SK-N-SH (cell line): ENCODE results near the gene PDS5A. TPM values are rescaled to one million over a fixed set of nuclear protein-coding genes. Genes with fewer than 3 reads are reported as not detected.

ENCODE experiments used
- CTCF ChIA-PET: fragments of 300-600, 350-600 bp; formaldehyde crosslinking; extraction: SDS; loops from one replicate; lab custom pipeline; 2021; lab: Yijun Ruan, JAX
- POLR2A ChIA-PET: fragments of 350-600 bp; sonication (Branson Sonifier 250); formaldehyde crosslinking; extraction: SDS; loops from one replicate; lab custom pipeline; 2020; ENCODE audit warnings: antibody characterized with exemption, inconsistent platforms; lab: Yijun Ruan, JAX
- DNase-seq: peaks from one replicate; pipeline ENCODE4 v3.0.0; 2012
- H2AFZ ChIP-seq: fragments of 200-600 bp; sonication (generic); 2 replicates; pipeline ENCODE4 v1.8.1; 2016; ENCODE audit warnings: antibody characterized with exemption, mild to moderate bottlenecking, low read depth
- H3F3A ChIP-seq: fragments of 200-600 bp; sonication (generic); replicated peaks from 2 replicates; pipeline ENCODE3; 2016; ENCODE audit warnings: antibody characterized with exemption, mild to moderate bottlenecking; ENCODE audit not compliant: insufficient read depth
- H3K27ac ChIP-seq, 2 experiments: fragments of 200-500 bp in 1 of 2; fragments of 200-600 bp in 1 of 2; sonication (Bioruptor generic) in 1 of 2; sonication (generic), shearing (Covaris generic) in 1 of 2; 2 replicates each; pipeline versions ENCODE4 v1.5.1 to v1.6.1; 2014 to 2016; ENCODE audit warnings: low read depth in 2 of 2, inconsistent platforms in 1 of 2, low read length in 1 of 2, mild to moderate bottlenecking in 1 of 2, mixed read lengths in 1 of 2
- H3K27me3 ChIP-seq: fragments of 200-600 bp; sonication (generic), shearing (Covaris generic); 2 replicates; pipeline ENCODE4 v1.6.1; 2016; ENCODE audit warnings: mixed run types; ENCODE audit not compliant: insufficient read depth
- H3K36me3 ChIP-seq, 2 experiments: fragments of 200-500 bp in 1 of 2; fragments of 200-600 bp in 1 of 2; sonication (Bioruptor generic) in 1 of 2; sonication (generic) in 1 of 2; replicated peaks in 1 of 2; 2 replicates each; pipeline versions ENCODE3 to v1.5.1; 2014 to 2016; ENCODE audit warnings: low read length in 1 of 2, mild to moderate bottlenecking in 1 of 2; ENCODE audit not compliant: insufficient read depth in 2 of 2, control insufficient read depth in 1 of 2
- H3K4me1 ChIP-seq, 2 experiments: fragments of 200-500 bp in 1 of 2; fragments of 200-600 bp in 1 of 2; sonication (Bioruptor generic) in 1 of 2; sonication (generic), shearing (Covaris generic) in 1 of 2; 2 replicates each; pipeline versions ENCODE4 v1.5.1 to v1.6.1; 2014 to 2016; ENCODE audit warnings: low read depth in 1 of 2, low read length in 1 of 2, mixed run types in 1 of 2; ENCODE audit not compliant: insufficient read depth in 2 of 2, control insufficient read depth in 1 of 2
- H3K4me2 ChIP-seq: fragments of 200-600 bp; sonication (generic), shearing (Covaris generic); 2 replicates; pipeline ENCODE4 v1.6.1; 2017; ENCODE audit warnings: mixed run types
- H3K4me3 ChIP-seq, 2 experiments: fragments of 200-500 bp in 1 of 2; fragments of 200-600 bp in 1 of 2; sonication (Bioruptor generic) in 1 of 2; sonication (generic), shearing (Covaris generic) in 1 of 2; 2 replicates each; pipeline versions ENCODE4 v1.5.1 to v1.8.1; 2014 to 2016; ENCODE audit warnings: low read depth in 2 of 2, inconsistent platforms in 1 of 2, low read length in 1 of 2, mild to moderate bottlenecking in 1 of 2, mixed read lengths in 1 of 2, moderate library complexity in 1 of 2
- H3K79me2 ChIP-seq: fragments of 200-600 bp; sonication (generic); 2 replicates; pipeline ENCODE4 v1.8.1; 2017; ENCODE audit warnings: mild to moderate bottlenecking; ENCODE audit not compliant: insufficient read depth
- H3K9ac ChIP-seq: fragments of 200-600 bp; sonication (generic); 2 replicates; pipeline ENCODE4 v1.6.1; 2017; ENCODE audit warnings: mixed run types
- H3K9me2 ChIP-seq: fragments of 200-600 bp; sonication (generic); 2 replicates; pipeline ENCODE4 v1.6.1; 2017; ENCODE audit warnings: mixed run types
- H3K9me3 ChIP-seq: fragments of 200-600 bp; sonication (generic); 2 replicates; pipeline ENCODE4 v1.6.1; 2017; ENCODE audit warnings: mixed run types, mild to moderate bottlenecking, moderate library complexity
- H4K20me1 ChIP-seq: fragments of 200-600 bp; sonication (generic); 2 replicates; pipeline ENCODE4 v1.6.1; 2017; ENCODE audit warnings: mild to moderate bottlenecking, mixed run types; ENCODE audit not compliant: insufficient read depth
- EP300 ChIP-seq, 2 experiments: IDR thresholded peaks; 2 replicates each; pipeline versions ENCODE4 v1.4.0 to v1.6.1; 2012; ENCODE audit warnings: borderline replicate concordance in 1 of 2, low read depth in 1 of 2, low read length in 1 of 2
- FOSL2 ChIP-seq: IDR thresholded peaks from 2 replicates; pipeline ENCODE4 v1.4.0; 2012; ENCODE audit warnings: low read depth, mild to moderate bottlenecking, moderate library complexity, borderline replicate concordance
- JUND ChIP-seq: IDR thresholded peaks from 2 replicates; pipeline ENCODE4 v1.4.0; 2012
- TAF1 ChIP-seq: IDR thresholded peaks from 2 replicates; pipeline ENCODE4 v1.6.1; 2012; ENCODE audit warnings: low read depth, mild to moderate bottlenecking, low read length, moderate library complexity, borderline replicate concordance
- TCF12 ChIP-seq: IDR thresholded peaks from 2 replicates; pipeline ENCODE4 v1.4.0; 2012
- TEAD4 ChIP-seq: IDR thresholded peaks from 2 replicates; pipeline ENCODE4 v1.4.0; 2012; ENCODE audit warnings: mild to moderate bottlenecking, borderline replicate concordance; ENCODE audit not compliant: insufficient read depth
- WGBS: methylation state at CpG from one replicate; pipeline ENCODE4 v1.1.6; 2017; ENCODE audit warnings: low lambda C conversion rate; 5-methylcytosine and 5-hydroxymethylcytosine counted together
- polyA plus RNA-seq, 3 experiments: library from polyadenylated mRNA; depleted of rRNA; stranded (reverse); fragments of >200 nt; gene quantifications; 2 replicates each; pipeline ENCODE4 v1.2.3, GENCODE V29; 2012
- TF ChIP-seq, protein P1 (sequence below): IDR thresholded peaks from 2 replicates; pipeline ENCODE4 v1.6.1; 2012; ENCODE audit warnings: mild to moderate bottlenecking, low read depth, low read length, moderate library complexity
- TF ChIP-seq, protein P2 (sequence below): fragments of 200-600 bp; sonication (generic); IDR thresholded peaks from 2 replicates; pipeline ENCODE4 v1.6.1; 2017; ENCODE audit warnings: antibody characterized with exemption, mild to moderate bottlenecking, moderate library complexity
- TF ChIP-seq, protein P3 (sequence below): IDR thresholded peaks from 2 replicates; pipeline ENCODE4; 2012
- TF ChIP-seq, protein P4 (sequence below): fragments of 150-350 bp; IDR thresholded peaks from 2 replicates; pipeline ENCODE4 v1.6.1; 2017; ENCODE audit warnings: antibody characterized with exemption, low read length, low read depth, borderline replicate concordance
- TF ChIP-seq, protein P5 (sequence below): IDR thresholded peaks from 2 replicates; pipeline ENCODE4 v1.4.0; 2012; ENCODE audit warnings: low read depth, borderline replicate concordance

Gene PDS5A
- polyA plus RNA-seq, 1 of the 3 experiments (the other 2 are of a cell fraction) = 14.1 TPM

DNA sequence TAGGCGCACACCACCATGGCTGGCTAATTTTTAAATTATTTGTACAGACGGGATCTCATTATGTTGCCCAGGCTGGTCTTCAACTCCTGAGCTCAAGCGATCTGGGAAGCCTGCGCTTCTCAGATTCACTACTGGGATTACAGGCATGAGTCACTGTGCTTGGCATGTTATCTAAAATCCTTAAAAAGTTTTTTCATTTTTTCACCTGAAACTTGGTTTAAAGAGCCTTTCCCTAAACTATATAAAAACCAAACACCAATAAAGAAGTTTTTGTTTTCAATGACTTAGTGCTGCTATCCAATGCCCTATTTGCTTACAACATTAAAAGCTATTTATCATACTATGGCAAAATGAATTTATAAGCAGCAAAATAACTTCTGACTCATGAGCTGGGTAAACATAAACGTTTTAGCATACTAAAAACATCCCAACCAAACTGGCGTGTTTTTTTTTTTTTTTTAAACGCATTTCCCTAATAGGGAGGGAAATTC is 151.9 kb downstream of the PDS5A start:
- CTCF ChIA-PET = interaction anchor here (0.9 kb wide), 1 partner anchor 67 kb away, joined by 3 read pairs; no protein-coding TSS in a partner anchor
- H3K4me2 ChIP-seq = 0 out of 2 replicates have a peak overlapping the region, but pooled peaks have one; percentile 16
- H2AFZ ChIP-seq = no peak overlapping the region
- H3K79me2 ChIP-seq = peaks cover 11% of the 10 kb centered on the region
- peaks cover 11% of the 10 kb centered on the region for H3F3A ChIP-seq
- H3K4me3 ChIP-seq = no peak overlapping the region
- TF ChIP-seq FOSL2 (peak; percentile 66), JUND (peak; percentile 37; the same call in 1 of the 2 replicates), TCF12 (no peak)
- peaks cover 12 to 53% of the 10 kb centered on the region in 2 experiments for H3K36me3 ChIP-seq
- peaks cover 0 to 18% of the 10 kb centered on the region in 2 experiments; a peak in 1 of 4 replicates for H3K4me1 ChIP-seq
- H3K9ac ChIP-seq = no peak overlapping the region
- H3K9me2 ChIP-seq = no peaks in the 10 kb centered on the region
- H3K27ac ChIP-seq = peak overlapping the region; percentile 3 to 63; a peak in 3 of 4 replicates
- POLR2A ChIA-PET = no interaction called here
- DNase-seq = no peak
- no peaks in the 10 kb centered on the region for H3K27me3 ChIP-seq
- peaks cover 9% of the 10 kb centered on the region; the same call in 1 of the 2 replicates for H4K20me1 ChIP-seq
- H3K9me3 ChIP-seq = no peaks in the 10 kb centered on the region
- 49% methylated on average over 7 of the region's 7 CpGs for WGBS

DNA sequence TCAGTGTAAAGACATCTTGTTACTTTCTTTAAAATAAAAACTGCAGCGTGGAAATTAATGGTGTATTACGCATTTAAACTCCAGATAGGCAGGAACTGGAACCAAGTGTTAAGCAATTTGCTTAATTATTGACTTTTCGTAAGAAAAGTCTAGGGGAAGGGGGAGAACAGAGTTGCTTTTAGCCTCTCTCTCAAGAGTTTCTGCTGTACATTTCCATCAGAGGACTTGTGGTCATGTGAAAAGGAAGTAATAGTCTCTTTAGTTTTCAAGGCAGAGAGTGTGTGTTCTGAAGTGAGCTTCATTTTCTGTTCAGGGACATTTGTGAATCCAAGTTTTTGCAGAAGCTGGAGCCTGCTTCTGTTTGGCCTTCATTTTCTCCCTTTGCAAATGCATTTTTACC is 152.6 kb downstream of the PDS5A start:
- no peak for DNase-seq
- H3K9me2 ChIP-seq = no peaks in the 10 kb centered on the region
- H3K27ac ChIP-seq = peak overlapping the region in 1 of 2 experiments; percentile 63; a peak in 2 of 4 replicates
- POLR2A ChIA-PET = no interaction called here
- no peak overlapping the region for H3K9ac ChIP-seq
- peaks cover 11% of the 10 kb centered on the region for H3F3A ChIP-seq
- H3K36me3 ChIP-seq = peaks cover 10 to 46% of the 10 kb centered on the region in 2 experiments
- no peak overlapping the region for H3K4me2 ChIP-seq
- CTCF ChIA-PET = no interaction called here
- H4K20me1 ChIP-seq = peaks cover 9% of the 10 kb centered on the region; the same call in 1 of the 2 replicates
- no peaks in the 10 kb centered on the region for H3K9me3 ChIP-seq
- H3K4me1 ChIP-seq = peaks cover 0 to 18% of the 10 kb centered on the region in 2 experiments; a peak in 1 of 4 replicates
- no peak for TF ChIP-seq TEAD4
- TF ChIP-seq EP300 (IDR thresholded peaks at IDR 0.05; ENCODE audit: borderline replicate concordance in 1 of 2, low read depth in 1 of 2, low read length in 1 of 2) = no peak
- TF ChIP-seq FOSL2 = no peak
- TF ChIP-seq, protein P1, sequence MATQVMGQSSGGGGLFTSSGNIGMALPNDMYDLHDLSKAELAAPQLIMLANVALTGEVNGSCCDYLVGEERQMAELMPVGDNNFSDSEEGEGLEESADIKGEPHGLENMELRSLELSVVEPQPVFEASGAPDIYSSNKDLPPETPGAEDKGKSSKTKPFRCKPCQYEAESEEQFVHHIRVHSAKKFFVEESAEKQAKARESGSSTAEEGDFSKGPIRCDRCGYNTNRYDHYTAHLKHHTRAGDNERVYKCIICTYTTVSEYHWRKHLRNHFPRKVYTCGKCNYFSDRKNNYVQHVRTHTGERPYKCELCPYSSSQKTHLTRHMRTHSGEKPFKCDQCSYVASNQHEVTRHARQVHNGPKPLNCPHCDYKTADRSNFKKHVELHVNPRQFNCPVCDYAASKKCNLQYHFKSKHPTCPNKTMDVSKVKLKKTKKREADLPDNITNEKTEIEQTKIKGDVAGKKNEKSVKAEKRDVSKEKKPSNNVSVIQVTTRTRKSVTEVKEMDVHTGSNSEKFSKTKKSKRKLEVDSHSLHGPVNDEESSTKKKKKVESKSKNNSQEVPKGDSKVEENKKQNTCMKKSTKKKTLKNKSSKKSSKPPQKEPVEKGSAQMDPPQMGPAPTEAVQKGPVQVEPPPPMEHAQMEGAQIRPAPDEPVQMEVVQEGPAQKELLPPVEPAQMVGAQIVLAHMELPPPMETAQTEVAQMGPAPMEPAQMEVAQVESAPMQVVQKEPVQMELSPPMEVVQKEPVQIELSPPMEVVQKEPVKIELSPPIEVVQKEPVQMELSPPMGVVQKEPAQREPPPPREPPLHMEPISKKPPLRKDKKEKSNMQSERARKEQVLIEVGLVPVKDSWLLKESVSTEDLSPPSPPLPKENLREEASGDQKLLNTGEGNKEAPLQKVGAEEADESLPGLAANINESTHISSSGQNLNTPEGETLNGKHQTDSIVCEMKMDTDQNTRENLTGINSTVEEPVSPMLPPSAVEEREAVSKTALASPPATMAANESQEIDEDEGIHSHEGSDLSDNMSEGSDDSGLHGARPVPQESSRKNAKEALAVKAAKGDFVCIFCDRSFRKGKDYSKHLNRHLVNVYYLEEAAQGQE = no peak
- H3K4me3 ChIP-seq = no peak overlapping the region
- 84% methylated on average over 3 of the region's 3 CpGs for WGBS
- peaks cover 8% of the 10 kb centered on the region for H3K79me2 ChIP-seq
- H2AFZ ChIP-seq = no peak overlapping the region
- no peaks in the 10 kb centered on the region for H3K27me3 ChIP-seq

DNA sequence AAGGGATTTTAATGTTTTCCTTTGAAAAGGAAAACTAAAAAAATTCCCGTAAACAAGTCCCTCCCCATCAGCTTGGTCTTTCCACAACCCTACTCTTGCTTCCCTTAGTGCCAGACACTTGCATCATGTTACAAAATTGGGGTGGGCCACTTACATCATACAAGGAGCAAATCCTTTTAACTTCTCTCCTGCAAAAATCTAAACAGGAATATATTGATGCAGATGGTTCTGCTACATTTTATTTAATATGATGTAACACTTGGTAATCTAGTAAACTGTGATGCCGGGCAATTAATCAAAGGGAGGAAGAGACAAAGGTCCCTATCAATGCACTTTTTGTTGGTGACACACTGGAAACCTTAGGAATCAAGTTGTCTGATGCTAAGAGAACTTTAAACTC is 154.5 kb downstream of the PDS5A start:
- Histone ChIP-seq H3K79me2 (peaks cover 7% of the 10 kb centered on the region), H3K27ac (peak overlapping the region in 1 of 2 experiments; percentile 2; a peak in 1 of 4 replicates), H3K4me2 (no peak overlapping the region), H3K4me3 (no peak overlapping the region), H3K36me3 (peaks cover 8 to 32% of the 10 kb centered on the region in 2 experiments), H3K9me2 (no peaks in the 10 kb centered on the region), H3K9me3 (no peaks in the 10 kb centered on the region), H3K9ac (no peak overlapping the region), H3K27me3 (no peaks in the 10 kb centered on the region), H3F3A (peaks cover 11% of the 10 kb centered on the region), H2AFZ (no peak overlapping the region), H3K4me1 (peaks cover 0 to 18% of the 10 kb centered on the region in 2 experiments; a peak in 1 of 4 replicates), H4K20me1 (peaks cover 9% of the 10 kb centered on the region; the same call in 1 of the 2 replicates)
- no peak for DNase-seq
- ChIA-PET CTCF (no interaction called here), POLR2A (no interaction called here)
- 93% methylated on average over 2 of the region's 2 CpGs for whole genome bisulfite sequencing
- TF ChIP-seq, protein P2, sequence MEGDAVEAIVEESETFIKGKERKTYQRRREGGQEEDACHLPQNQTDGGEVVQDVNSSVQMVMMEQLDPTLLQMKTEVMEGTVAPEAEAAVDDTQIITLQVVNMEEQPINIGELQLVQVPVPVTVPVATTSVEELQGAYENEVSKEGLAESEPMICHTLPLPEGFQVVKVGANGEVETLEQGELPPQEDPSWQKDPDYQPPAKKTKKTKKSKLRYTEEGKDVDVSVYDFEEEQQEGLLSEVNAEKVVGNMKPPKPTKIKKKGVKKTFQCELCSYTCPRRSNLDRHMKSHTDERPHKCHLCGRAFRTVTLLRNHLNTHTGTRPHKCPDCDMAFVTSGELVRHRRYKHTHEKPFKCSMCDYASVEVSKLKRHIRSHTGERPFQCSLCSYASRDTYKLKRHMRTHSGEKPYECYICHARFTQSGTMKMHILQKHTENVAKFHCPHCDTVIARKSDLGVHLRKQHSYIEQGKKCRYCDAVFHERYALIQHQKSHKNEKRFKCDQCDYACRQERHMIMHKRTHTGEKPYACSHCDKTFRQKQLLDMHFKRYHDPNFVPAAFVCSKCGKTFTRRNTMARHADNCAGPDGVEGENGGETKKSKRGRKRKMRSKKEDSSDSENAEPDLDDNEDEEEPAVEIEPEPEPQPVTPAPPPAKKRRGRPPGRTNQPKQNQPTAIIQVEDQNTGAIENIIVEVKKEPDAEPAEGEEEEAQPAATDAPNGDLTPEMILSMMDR = no peak
- TF ChIP-seq, protein P3, sequence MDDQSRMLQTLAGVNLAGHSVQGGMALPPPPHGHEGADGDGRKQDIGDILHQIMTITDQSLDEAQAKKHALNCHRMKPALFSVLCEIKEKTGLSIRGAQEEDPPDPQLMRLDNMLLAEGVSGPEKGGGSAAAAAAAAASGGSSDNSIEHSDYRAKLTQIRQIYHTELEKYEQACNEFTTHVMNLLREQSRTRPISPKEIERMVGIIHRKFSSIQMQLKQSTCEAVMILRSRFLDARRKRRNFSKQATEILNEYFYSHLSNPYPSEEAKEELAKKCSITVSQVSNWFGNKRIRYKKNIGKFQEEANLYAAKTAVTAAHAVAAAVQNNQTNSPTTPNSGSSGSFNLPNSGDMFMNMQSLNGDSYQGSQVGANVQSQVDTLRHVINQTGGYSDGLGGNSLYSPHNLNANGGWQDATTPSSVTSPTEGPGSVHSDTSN = no peak
- TF ChIP-seq, protein P4, sequence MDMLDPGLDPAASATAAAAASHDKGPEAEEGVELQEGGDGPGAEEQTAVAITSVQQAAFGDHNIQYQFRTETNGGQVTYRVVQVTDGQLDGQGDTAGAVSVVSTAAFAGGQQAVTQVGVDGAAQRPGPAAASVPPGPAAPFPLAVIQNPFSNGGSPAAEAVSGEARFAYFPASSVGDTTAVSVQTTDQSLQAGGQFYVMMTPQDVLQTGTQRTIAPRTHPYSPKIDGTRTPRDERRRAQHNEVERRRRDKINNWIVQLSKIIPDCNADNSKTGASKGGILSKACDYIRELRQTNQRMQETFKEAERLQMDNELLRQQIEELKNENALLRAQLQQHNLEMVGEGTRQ = no peak
- no peak for TF ChIP-seq TAF1
- TF ChIP-seq, protein P5, sequence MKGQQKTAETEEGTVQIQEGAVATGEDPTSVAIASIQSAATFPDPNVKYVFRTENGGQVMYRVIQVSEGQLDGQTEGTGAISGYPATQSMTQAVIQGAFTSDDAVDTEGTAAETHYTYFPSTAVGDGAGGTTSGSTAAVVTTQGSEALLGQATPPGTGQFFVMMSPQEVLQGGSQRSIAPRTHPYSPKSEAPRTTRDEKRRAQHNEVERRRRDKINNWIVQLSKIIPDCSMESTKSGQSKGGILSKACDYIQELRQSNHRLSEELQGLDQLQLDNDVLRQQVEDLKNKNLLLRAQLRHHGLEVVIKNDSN = no peak
